ENCODE measurements around the gene CEBPZOS.

CEBPZOS gene

GRCh38 chr2:37196320-37197195 lies at the start of gene CEBPZOS:
Gene CEBPZOS, plus strand, starts transcription at chr2:37196496. Its CDS starts 3,209 bp downstream, at chr2:37199705.
- no peak for FAIRE-seq

DNA sequence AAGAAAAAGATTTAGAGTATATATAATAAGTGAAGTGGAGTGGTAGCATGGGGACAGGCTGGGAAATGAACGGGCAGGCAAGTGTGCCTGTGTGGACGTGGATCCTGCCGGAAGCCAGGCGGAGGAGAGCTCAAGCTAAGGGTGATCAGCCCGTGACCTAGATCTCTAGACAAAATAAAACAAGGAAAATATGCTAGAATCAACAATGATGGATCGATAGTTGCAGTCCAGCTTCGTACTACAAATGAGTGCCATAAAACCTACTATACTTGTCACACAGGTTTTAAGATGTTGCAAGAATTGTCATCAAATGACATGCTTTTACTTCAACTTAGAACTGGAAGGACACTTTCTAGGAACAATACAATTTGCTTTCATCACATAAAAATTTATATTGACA lies 48.0 kb upstream of the CEBPZOS start:
- no peak for FAIRE-seq

- FAIRE-seq: no peak
Measured at GRCh38 chr2:37149626-37150322, 46.5 kb upstream of the CEBPZOS start.

DNA sequence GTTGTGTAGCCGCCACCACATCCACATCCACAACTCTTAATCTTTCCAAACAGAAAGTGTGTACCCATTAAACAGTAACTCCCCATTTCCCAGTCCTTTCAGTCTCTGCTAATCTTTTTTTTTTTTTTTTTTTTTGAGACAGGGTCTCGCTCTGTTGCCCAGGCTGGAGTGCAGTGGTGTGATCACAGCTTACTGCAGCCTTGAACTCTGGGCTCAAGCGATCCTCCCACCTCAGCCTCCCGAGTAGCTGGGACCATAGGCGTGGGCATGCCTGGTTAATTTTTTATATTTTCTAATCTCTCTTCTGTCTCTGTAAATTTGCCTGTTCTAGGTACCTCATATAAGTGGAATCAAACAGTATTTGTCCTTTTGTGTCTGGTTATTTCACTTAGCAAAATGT lies 43.1 kb upstream of the CEBPZOS start:
- no peak for FAIRE-seq

GRCh38 chr2:37154785-37155184 lies 41.5 kb upstream of the CEBPZOS start:
- FAIRE-seq: no peak

- no peak for FAIRE-seq
Measured at GRCh38 chr2:37156071-37156856, 40.0 kb upstream of the CEBPZOS start.

DNA sequence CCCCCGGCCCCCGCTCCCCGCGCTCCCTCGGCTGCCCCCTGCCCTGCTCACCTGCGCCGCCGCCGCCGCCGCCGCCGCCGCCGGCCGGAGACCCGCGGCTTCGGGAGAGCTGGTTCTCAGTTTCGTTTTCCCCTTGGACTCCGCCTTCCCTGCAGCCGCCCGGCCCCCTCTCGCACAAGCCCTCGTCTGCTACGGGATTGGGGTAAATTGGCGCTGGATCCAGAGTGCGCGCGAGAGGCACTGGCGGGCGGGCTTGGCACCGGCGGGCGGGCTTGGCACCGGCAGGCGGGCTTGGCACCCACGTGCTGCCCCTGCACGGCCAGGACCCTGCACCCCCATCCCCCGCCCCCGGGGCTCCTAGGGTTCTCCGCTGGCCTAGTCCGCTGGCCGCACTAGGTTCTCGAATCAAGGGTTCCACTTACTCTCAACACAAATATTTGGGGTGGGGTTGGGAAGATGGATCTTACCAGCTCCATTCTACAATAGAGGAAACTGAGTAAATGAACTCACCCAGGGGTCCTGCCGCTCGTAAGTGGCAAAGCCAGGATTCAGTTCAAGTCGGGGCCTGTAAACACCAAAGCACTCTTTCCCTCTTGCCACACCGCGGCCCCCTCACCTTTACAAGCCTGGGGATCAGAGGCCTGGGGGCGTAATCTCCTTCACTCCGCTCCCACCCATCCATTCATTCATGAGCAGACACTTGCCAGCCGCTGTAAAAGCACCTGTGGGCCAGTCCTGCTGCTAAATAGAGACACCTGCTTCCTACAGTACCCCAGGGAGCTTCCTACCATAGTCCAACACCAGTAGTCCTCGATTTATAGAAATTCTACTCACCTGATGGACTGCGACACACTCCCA lies 39.2 kb upstream of the CEBPZOS start, which contains the start of gene EIF2AK2:
Gene EIF2AK2 (minus strand): TSS at position 124 of the 858 bp plus-strand sequence. CDS start 9,174 bp downstream, outside the sequence.
- no peak for FAIRE-seq

DNA sequence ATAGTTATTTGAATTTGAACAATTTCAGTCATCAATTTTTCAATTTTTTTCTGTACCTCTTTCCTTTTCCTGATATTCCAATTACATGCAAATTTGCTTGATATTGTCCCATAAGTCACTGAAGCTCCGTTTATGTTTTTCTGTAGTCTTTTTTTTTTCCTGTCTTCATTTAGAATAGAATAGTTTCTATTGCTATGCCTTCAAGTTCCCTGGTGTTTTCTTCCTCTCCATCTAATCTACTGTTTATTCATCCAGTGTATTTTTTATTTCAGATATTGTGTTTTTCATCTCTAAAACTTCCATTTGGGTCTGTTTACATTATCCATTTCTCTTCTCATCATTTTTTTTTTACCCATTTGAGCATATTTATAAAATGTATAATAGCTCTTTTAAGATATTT lies 31.5 kb upstream of the CEBPZOS start:
- FAIRE-seq: no peak

DNA sequence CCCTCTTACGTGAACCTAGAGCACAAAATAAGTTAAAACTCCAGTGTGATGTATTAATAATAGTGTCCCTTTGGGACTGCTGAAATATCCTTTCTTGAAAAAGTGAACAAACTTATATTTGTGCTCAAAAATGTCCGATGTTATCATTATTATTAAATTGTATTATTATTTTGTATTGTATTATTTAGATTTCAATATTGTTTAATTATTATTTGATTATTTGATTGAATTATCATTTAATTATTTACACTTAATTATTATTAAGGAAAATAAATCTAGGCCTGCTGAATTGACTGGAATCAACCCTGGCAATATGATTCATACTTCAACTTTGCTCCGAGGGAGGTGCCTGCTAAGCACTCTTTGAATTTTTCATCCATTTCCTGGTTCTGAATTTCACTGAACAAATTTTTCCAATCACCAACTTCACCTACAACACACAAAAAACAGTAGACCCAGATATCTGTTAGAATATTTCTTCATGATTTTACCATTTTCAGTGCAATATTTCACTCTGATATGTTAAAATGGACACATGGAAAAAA lies 28.6 kb upstream of the CEBPZOS start:
- peak; percentile 29 for FAIRE-seq

DNA sequence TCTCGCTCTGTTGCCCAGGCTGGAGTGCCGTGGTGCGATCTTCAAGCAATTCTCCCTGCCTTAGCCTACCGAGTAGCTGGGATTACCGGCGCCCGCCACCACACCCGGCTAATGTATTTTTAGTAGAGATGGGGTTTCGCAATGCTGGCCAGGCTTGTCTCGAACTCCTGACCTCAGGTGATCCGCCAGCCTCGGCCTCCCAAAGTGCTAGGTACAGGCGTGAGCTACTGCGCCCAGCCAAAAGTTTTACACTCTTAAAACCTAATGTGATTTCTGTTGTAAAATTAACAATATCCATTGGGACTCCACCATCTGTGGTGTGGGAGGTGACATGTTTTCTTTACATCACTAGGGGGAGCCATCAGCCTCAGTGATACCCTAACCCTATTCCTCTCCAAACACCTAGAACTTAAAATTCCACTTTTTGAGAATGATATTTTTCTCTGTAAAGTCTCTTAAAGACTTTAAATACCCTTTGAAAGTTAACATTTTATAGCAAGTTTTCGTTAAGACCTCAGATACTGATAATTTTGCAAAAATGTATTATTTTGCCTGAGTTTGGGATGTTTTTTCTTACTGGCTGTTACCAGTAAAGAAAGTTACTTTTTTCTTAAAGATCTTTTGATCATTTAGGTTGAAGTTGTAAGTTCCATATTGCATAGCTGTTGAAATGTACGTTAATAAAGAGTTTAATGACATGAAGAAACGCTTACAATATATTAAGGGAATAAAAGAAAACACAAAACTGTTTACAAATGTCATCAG lies 27.9 kb upstream of the CEBPZOS start:
- FAIRE-seq: peak; percentile 88

- no peak for FAIRE-seq
Measured at GRCh38 chr2:37171624-37171950, 24.7 kb upstream of the CEBPZOS start.

- no peak for FAIRE-seq
Measured at GRCh38 chr2:37173741-37174140, 22.6 kb upstream of the CEBPZOS start.

- FAIRE-seq: no peak
Measured at GRCh38 chr2:37180006-37180639, 16.2 kb upstream of the CEBPZOS start.

DNA sequence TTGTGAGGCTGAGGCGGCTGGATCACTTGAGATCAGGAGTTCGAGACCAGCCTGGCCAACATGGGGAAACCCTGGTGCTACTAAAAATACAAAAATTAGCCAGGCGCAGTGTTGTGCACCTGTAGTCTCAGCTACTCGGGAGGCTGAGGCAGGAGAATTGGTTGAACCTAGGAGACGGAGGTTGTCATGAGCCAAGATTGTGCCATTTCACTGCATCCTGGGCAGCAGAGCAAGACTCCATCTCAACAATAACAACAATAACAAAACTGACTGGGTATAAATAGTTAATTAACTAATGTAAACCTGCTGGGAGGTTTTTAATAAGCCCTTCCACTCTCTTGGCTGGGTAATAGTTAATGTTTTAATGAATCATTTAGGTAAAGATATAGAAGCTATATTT lies 15.7 kb upstream of the CEBPZOS start:
- no peak for FAIRE-seq

DNA sequence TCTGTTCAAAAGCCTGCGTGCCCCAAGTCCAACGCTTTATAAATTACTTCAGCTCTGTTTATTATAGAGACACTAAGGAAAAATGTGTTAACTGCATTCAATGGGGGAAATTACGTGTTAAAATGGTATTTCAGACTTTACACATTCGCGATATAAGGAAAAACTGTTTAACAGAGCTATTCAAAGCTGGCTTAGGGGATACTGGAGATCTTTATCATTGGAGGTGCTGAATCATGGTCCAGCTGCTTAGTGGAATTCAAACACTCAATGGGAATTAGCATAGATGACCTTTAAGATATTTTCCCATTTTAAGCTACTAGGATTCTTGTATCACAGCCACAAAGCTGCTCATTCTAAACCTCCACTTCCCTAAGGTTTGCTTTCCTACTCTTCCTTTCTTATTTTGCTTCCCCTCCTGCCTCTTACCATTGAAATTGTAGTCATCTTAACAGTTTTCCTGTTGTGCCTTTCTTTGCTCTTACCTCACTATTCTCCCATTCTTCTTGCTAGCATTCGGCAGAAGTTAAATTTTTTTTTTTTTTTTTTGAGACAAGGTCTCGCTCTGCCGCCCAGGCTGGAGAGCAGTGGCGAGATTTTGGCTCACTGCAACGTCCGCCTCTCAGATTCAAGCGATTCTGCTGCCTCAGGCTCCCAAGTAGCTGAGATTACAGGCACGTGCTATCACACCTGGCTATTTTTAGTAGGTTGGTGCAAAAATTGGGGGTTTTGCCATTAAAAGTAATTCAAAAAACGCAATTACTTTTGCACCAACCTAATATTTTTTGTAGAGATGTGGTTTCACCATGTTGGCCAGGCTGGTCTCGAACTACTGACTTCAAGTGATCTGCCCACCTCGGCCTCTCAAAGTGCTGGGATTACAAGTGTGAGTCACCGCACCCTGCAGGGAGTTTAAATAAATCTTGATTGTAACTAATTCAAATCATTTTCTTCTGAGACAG lies 14.3 kb upstream of the CEBPZOS start:
- no peak for FAIRE-seq

- FAIRE-seq: no peak
Measured at GRCh38 chr2:37188570-37188969, 7.7 kb upstream of the CEBPZOS start, which contains the start of gene SULT6B1. Gene SULT6B1, minus strand, starts transcription at chr2:37188670. Its CDS starts 30 bp downstream, at chr2:37188640.

DNA sequence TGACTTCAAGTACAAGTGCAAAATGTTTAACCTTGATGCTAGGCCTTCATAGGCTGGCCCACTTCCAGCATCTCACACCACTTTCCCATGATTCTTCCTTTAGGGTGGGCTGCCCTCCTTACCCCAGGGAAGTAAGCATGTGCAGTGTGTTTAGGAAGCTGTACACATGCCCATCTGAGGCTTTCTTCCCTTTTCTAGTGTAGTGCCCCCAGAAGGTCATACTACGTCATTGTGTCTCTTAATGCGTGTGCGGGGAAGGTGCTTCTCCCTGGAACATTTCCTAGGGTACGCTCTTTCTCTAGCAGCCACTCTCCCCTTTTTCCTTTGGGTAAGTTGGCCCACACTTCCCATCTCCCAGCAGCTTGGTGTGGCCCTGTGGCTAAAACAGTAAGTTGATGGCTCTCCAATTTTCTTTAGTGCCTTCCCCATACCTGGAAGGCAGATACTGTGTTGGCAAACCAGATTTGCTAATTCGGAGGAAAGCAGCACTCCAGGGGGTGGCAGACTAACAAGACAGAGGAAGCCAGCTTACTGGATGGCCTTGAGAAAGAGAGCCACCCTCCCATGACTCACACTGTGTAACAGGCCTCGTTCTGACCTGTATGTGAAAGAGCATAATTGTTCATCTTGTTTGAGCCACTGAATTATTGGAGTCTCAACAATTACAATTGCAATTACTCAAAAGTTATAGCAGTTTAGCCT lies 6.7 kb upstream of the CEBPZOS start:
- FAIRE-seq: no peak

- no peak for FAIRE-seq
Measured at GRCh38 chr2:37190290-37190689, 6.0 kb upstream of the CEBPZOS start.

- no peak for FAIRE-seq
Measured at GRCh38 chr2:37191253-37191652, 5.0 kb upstream of the CEBPZOS start.
